HepG2 (cell line): ENCODE data around the gene CKLF. TPM values are rescaled to one million over a fixed set of nuclear protein-coding genes. Genes with fewer than 3 reads are reported as not detected.

ENCODE experiments used
- ARNT2 ChIP-seq: sonication (generic); formaldehyde crosslinking; IDR thresholded peaks from 2 replicates; pipeline ENCODE4 v1.8.0; 2022; ENCODE audit warnings: mild to moderate bottlenecking, low read depth, missing genetic modification reagents, moderate library complexity
- ATF1 ChIP-seq: IDR thresholded peaks from 2 replicates; pipeline ENCODE4 v1.6.1; 2016; ENCODE audit warnings: mild to moderate bottlenecking, control low read depth
- CBX1 ChIP-seq: IDR thresholded peaks from one replicate; pipeline ENCODE4 v1.6.1; 2016; ENCODE audit warnings: antibody characterized with exemption, low read depth
- JUN ChIP-seq: sonication (generic); formaldehyde crosslinking; IDR thresholded peaks from 2 replicates; pipeline ENCODE4 v1.4.0; 2020; ENCODE audit warnings: mild to moderate bottlenecking, missing genetic modification reagents
- KMT2B ChIP-seq: IDR thresholded peaks from 2 replicates; pipeline ENCODE4 v1.6.1; 2016; ENCODE audit warnings: missing genetic modification reagents, missing compliant biosample characterization
- RAD51 ChIP-seq: fragments of 450-650 bp; IDR thresholded peaks from 2 replicates; pipeline ENCODE4 v1.6.1; 2016; ENCODE audit warnings: borderline replicate concordance
- SIN3B ChIP-seq: fragments of 150-350 bp; IDR thresholded peaks from 2 replicates; pipeline ENCODE4 v1.6.1; 2014; ENCODE audit warnings: low read length
- TOE1 ChIP-seq: sonication (generic); formaldehyde crosslinking; IDR thresholded peaks from 2 replicates; pipeline ENCODE4 v1.4.0; 2020; ENCODE audit warnings: mild to moderate bottlenecking, missing genetic modification reagents
- ZFP90 ChIP-seq: sonication (generic); formaldehyde crosslinking; IDR thresholded peaks from 2 replicates; pipeline ENCODE4 v1.8.0; 2022; ENCODE audit warnings: missing genetic modification reagents, mild to moderate bottlenecking, inconsistent platforms, borderline replicate concordance
- ZNF274 ChIP-seq: sonication (generic); formaldehyde crosslinking; IDR thresholded peaks from 2 replicates; pipeline ENCODE4 v1.5.1; 2020; ENCODE audit warnings: mild to moderate bottlenecking, missing genetic modification reagents
- ZNF326 ChIP-seq: sonication (generic); formaldehyde crosslinking; IDR thresholded peaks from 2 replicates; pipeline ENCODE4 v1.4.0; 2020; ENCODE audit warnings: missing genetic modification reagents, borderline replicate concordance
- ZNF782 ChIP-seq: sonication (generic); formaldehyde crosslinking; IDR thresholded peaks from 2 replicates; pipeline ENCODE4 v1.4.0; 2020; ENCODE audit warnings: missing genetic modification reagents, mild to moderate bottlenecking, borderline replicate concordance
- polyA plus RNA-seq, 8 experiments: library from polyadenylated mRNA; depleted of rRNA in 3 of 8; stranded (reverse) in 7 of 8; unstranded in 1 of 8; fragments of >200 nt; fragmentation: Illumina TruSeq in 4 of 8; extraction: Trizol in 4 of 8; gene quantifications; 2 replicates each; pipeline versions ENCODE4 v1.2.1 to v1.2.3, GENCODE V29; 2011 to 2016; ENCODE audit warnings: low read depth in 4 of 8, missing spikeins in 1 of 8, mixed read lengths in 1 of 8; ENCODE audit not compliant: insufficient read depth in 1 of 8
- total RNA-seq, 5 experiments: library from RNA; depleted of rRNA; stranded (reverse); fragments of >200 nt; fragmentation: Illumina TruSeq; extraction: Trizol; gene quantifications; 2 replicates each; pipeline ENCODE4 v1.2.3, GENCODE V29; 2016; ENCODE audit warnings: low read depth in 1 of 5
- TF ChIP-seq, protein P1 (sequence below): sonication (generic); formaldehyde crosslinking; IDR thresholded peaks from 2 replicates; pipeline ENCODE4 v1.5.1; 2020; ENCODE audit warnings: missing genetic modification reagents, mild to moderate bottlenecking, borderline replicate concordance
- TF ChIP-seq, protein P2 (sequence below): sonication (generic); formaldehyde crosslinking; IDR thresholded peaks from 2 replicates; pipeline ENCODE4 v1.8.1; 2023; ENCODE audit warnings: mild to moderate bottlenecking, missing genetic modification reagents
- TF ChIP-seq, protein P3 (sequence below): fragments of 450-650 bp; IDR thresholded peaks from 2 replicates; pipeline ENCODE4 v1.6.1; 2017; ENCODE audit warnings: mild to moderate bottlenecking
- TF ChIP-seq, protein P4 (sequence below): sonication (generic); formaldehyde crosslinking; IDR thresholded peaks from 2 replicates; pipeline ENCODE4 v1.5.0; 2020; ENCODE audit warnings: mild to moderate bottlenecking, missing genetic modification reagents, borderline replicate concordance
- TF ChIP-seq, protein P5 (sequence below): sonication (generic); formaldehyde crosslinking; IDR thresholded peaks from 2 replicates; pipeline ENCODE4 v1.5.0; 2020; ENCODE audit warnings: mild to moderate bottlenecking, missing genetic modification reagents, borderline replicate concordance

CKLF gene
- total and polyA plus RNA-seq, 2 of the 13 experiments (the other 11 are each of a cell fraction or from before 2014, with no cell fraction given): 120 to 167 TPM

DNA sequence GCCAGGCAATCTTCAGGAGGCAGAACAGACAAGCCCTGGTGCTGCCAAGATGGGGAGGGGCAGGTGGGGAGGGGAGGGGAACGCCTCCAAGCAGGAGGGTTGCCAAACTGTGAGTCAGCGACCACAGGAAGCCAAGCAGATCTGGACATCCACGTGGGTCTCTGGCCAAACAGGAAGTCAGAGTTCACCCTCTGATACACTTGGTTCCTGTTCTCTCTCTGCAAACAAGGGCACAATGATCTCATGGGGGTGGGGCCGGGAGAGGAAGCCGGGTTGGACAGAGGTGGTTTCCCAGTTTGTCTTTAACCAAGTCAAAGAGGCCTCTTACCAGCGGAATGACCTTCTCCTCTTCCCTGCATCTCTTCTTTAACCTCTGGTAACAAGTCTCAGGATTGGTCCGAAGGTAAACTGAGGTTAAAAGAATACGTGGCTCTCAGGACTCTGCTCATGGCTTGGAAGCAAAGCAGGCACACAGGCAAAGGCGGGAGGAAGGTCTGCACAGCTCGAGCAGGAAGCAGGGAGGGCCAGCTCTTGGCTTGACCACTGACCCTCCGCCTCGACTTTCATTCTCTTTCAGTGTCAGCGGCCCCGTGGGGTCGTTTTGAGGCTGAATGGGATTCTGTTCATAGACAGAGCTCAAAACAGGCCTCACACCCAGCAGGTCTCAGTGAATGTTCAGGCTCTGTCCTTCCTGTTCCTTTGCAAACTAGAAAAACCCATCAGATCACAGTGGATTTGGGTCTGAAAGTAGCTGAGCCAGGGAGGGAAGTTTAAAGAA, 35.4 kb upstream of the CKLF start (continued):
- TF ChIP-seq, protein P1, sequence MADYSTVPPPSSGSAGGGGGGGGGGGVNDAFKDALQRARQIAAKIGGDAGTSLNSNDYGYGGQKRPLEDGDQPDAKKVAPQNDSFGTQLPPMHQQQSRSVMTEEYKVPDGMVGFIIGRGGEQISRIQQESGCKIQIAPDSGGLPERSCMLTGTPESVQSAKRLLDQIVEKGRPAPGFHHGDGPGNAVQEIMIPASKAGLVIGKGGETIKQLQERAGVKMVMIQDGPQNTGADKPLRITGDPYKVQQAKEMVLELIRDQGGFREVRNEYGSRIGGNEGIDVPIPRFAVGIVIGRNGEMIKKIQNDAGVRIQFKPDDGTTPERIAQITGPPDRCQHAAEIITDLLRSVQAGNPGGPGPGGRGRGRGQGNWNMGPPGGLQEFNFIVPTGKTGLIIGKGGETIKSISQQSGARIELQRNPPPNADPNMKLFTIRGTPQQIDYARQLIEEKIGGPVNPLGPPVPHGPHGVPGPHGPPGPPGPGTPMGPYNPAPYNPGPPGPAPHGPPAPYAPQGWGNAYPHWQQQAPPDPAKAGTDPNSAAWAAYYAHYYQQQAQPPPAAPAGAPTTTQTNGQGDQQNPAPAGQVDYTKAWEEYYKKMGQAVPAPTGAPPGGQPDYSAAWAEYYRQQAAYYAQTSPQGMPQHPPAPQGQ (CRISPR knock-in tag): no peak
- TF ChIP-seq, protein P2, sequence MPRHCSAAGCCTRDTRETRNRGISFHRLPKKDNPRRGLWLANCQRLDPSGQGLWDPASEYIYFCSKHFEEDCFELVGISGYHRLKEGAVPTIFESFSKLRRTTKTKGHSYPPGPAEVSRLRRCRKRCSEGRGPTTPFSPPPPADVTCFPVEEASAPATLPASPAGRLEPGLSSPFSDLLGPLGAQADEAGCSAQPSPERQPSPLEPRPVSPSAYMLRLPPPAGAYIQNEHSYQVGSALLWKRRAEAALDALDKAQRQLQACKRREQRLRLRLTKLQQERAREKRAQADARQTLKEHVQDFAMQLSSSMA (CRISPR knock-in tag): peak; percentile 81
- TF ChIP-seq, protein P3, sequence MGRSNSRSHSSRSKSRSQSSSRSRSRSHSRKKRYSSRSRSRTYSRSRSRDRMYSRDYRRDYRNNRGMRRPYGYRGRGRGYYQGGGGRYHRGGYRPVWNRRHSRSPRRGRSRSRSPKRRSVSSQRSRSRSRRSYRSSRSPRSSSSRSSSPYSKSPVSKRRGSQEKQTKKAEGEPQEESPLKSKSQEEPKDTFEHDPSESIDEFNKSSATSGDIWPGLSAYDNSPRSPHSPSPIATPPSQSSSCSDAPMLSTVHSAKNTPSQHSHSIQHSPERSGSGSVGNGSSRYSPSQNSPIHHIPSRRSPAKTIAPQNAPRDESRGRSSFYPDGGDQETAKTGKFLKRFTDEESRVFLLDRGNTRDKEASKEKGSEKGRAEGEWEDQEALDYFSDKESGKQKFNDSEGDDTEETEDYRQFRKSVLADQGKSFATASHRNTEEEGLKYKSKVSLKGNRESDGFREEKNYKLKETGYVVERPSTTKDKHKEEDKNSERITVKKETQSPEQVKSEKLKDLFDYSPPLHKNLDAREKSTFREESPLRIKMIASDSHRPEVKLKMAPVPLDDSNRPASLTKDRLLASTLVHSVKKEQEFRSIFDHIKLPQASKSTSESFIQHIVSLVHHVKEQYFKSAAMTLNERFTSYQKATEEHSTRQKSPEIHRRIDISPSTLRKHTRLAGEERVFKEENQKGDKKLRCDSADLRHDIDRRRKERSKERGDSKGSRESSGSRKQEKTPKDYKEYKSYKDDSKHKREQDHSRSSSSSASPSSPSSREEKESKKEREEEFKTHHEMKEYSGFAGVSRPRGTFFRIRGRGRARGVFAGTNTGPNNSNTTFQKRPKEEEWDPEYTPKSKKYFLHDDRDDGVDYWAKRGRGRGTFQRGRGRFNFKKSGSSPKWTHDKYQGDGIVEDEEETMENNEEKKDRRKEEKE: no peak
- TF ChIP-seq ZNF274 (CRISPR knock-in tag): no peak
- TF ChIP-seq ARNT2 (CRISPR knock-in tag): peak; percentile 85
- TF ChIP-seq, protein P4, sequence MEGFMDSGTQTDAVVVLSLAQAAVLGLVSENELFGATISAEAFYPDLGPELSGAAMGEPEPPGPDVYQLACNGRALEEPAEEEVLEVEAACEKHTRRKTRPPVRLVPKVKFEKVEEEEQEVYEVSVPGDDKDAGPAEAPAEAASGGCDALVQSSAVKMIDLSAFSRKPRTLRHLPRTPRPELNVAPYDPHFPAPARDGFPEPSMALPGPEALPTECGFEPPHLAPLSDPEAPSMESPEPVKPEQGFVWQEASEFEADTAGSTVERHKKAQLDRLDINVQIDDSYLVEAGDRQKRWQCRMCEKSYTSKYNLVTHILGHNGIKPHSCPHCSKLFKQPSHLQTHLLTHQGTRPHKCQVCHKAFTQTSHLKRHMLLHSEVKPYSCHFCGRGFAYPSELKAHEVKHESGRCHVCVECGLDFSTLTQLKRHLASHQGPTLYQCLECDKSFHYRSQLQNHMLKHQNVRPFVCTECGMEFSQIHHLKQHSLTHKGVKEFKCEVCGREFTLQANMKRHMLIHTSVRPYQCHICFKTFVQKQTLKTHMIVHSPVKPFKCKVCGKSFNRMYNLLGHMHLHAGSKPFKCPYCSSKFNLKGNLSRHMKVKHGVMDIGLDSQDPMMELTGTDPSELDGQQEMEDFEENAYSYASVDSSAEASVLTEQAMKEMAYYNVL (CRISPR knock-in tag): peak; percentile 96
- TF ChIP-seq RAD51: no peak; the same call in 1 of the 2 replicates
- peak; percentile 65 for TF ChIP-seq KMT2B (CRISPR knock-in tag)
- no peak for TF ChIP-seq ATF1 (CRISPR knock-in tag)
- no peak for TF ChIP-seq SIN3B
- TF ChIP-seq JUN (CRISPR knock-in tag): peak; percentile 99
- TF ChIP-seq ZNF782 (CRISPR knock-in tag): peak; percentile 13; the same call in 1 of the 2 replicates
- no peak for TF ChIP-seq TOE1 (CRISPR knock-in tag)
- TF ChIP-seq ZFP90: peak; percentile 93
- peak; percentile 41 for TF ChIP-seq CBX1
- no peak for TF ChIP-seq ZNF326 (CRISPR knock-in tag)
- TF ChIP-seq, protein P5, sequence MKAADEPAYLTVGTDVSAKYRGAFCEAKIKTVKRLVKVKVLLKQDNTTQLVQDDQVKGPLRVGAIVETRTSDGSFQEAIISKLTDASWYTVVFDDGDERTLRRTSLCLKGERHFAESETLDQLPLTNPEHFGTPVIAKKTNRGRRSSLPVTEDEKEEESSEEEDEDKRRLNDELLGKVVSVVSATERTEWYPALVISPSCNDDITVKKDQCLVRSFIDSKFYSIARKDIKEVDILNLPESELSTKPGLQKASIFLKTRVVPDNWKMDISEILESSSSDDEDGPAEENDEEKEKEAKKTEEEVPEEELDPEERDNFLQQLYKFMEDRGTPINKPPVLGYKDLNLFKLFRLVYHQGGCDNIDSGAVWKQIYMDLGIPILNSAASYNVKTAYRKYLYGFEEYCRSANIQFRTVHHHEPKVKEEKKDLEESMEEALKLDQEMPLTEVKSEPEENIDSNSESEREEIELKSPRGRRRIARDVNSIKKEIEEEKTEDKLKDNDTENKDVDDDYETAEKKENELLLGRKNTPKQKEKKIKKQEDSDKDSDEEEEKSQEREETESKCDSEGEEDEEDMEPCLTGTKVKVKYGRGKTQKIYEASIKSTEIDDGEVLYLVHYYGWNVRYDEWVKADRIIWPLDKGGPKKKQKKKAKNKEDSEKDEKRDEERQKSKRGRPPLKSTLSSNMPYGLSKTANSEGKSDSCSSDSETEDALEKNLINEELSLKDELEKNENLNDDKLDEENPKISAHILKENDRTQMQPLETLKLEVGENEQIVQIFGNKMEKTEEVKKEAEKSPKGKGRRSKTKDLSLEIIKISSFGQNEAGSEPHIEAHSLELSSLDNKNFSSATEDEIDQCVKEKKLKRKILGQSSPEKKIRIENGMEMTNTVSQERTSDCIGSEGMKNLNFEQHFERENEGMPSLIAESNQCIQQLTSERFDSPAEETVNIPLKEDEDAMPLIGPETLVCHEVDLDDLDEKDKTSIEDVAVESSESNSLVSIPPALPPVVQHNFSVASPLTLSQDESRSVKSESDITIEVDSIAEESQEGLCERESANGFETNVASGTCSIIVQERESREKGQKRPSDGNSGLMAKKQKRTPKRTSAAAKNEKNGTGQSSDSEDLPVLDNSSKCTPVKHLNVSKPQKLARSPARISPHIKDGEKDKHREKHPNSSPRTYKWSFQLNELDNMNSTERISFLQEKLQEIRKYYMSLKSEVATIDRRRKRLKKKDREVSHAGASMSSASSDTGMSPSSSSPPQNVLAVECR (CRISPR knock-in tag): peak; percentile 95; the same call in 1 of the 2 replicates
